ENCODE measurements around the gene RGS1. TPM values are rescaled to one million over a fixed set of nuclear protein-coding genes. Genes with fewer than 3 reads are reported as not detected.
A peak's percentile ranks its signal among the peaks of the same experiment; 100 is the strongest.

RGS1 gene
- total RNA-seq, 1 experiment from 2014 or later, result not detected

- Histone ChIP-seq H3T11ph (ENCODE audit: low read length) (no peak overlapping the region), H3K79me2 (ENCODE audit: insufficient read depth, low read length) (no peaks in the 10 kb centered on the region), H3K4me1 (ENCODE audit: insufficient read depth, low read length) (no peaks in the 10 kb centered on the region), H3K79me1 (ENCODE audit: insufficient read depth, low read depth, low read length, poor library complexity, severe bottlenecking) (no peaks in the 10 kb centered on the region), H2AK5ac (ENCODE audit: insufficient read length, low read length) (no peak overlapping the region), H3K56ac (ENCODE audit: insufficient read length, low read depth, low read length) (no peak overlapping the region), H3K27ac (ENCODE audit: insufficient read length, low read depth, low read length) (no peak overlapping the region), H4K8ac (replicated peaks; ENCODE audit: insufficient read length, low read depth, low read length) (no peak overlapping the region), H2BK15ac (ENCODE audit: low read depth, low read length) (no peak overlapping the region), H3K9ac (ENCODE audit: extremely low read depth, insufficient read length, low read length) (no peak overlapping the region), H3K23ac (ENCODE audit: insufficient read length, low read depth, low read length) (no peak overlapping the region), H3K4ac (ENCODE audit: low read depth, low read length) (no peak overlapping the region), H4K20me1 (ENCODE audit: control insufficient read depth, insufficient read depth, insufficient read length) (no peaks in the 10 kb centered on the region), H4K5ac (ENCODE audit: insufficient read length, low read depth, low read length) (no peak overlapping the region), H2AFZ (ENCODE audit: low read length) (no peak overlapping the region), H2BK5ac (ENCODE audit: insufficient read length, low read length) (no peak overlapping the region), H3K23me2 (ENCODE audit: insufficient read length, low read depth, low read length, poor library complexity, severe bottlenecking) (no peaks in the 10 kb centered on the region), H2BK20ac (ENCODE audit: low read depth, low read length, poor library complexity, severe bottlenecking) (no peak overlapping the region), H3K18ac (ENCODE audit: insufficient read length, low read depth, low read length) (no peak overlapping the region), H4K91ac (ENCODE audit: insufficient read length, low read depth, low read length) (no peak overlapping the region), H3K4me2 (ENCODE audit: insufficient read depth, insufficient read length, low read length) (no peak overlapping the region), H3K27me3 (ENCODE audit: insufficient read depth, low read length) (no peaks in the 10 kb centered on the region), H2BK12ac (ENCODE audit: insufficient read length, low read depth, low read length) (no peak overlapping the region), H2BK120ac (ENCODE audit: low read depth, low read length, poor library complexity, severe bottlenecking) (no peak overlapping the region), H3K14ac (ENCODE audit: insufficient read depth, low read length) (no peak overlapping the region), H3K9me3 (ENCODE audit: control insufficient read depth, low read depth, low read length) (no peaks in the 10 kb centered on the region)
- Mint-ChIP-seq H3K27ac (0 out of 7 replicates have a peak overlapping the region, but pooled peaks of 1 of the 3 experiments have one; percentile 10), H3K4me3 (no peak overlapping the region), H3K27me3 (ENCODE audit: low read depth) (no peaks in the 10 kb centered on the region), H3K4me1 (no peaks in the 10 kb centered on the region), H3K9me3 (no peaks in the 10 kb centered on the region), H3K36me3 (ENCODE audit: insufficient read depth in 1 of 3, low read depth in 3 of 3) (no peaks in the 10 kb centered on the region)
- TF ChIP-seq CTCF (conservative IDR thresholded peaks at IDR 0.05), result no peak
- no CpG with 5 or more reads among the region's 12 CpGs for WGBS (ENCODE audit: extremely low coverage, insufficient read length, low lambda C conversion rate)
- no peak for DNase-seq
These were observed 33.8 kb downstream of the RGS1 start for GRCh38 chr1:192609110-192610079.
